Activated CD8-positive, alpha-beta memory T cell treated with anti-CD3 and anti-CD28 coated beads, Interleukin-2, amount 50 U/mL, for 48 hours (primary cell): Measurements from ENCODE around the gene SPDYE17.
"Not testable (repeated sequence)": the region's sequence is repeated elsewhere in the genome, so short reads cannot be mapped to it uniquely, and the experiment has no call there.

Experiments used
- DNase-seq: peaks from one replicate; pipeline ENCODE4 v3.0.0-alpha.2; 2020

SPDYE17 gene

GRCh38 chr7:76997381-76998284, 34.5 kb downstream of the SPDYE17 start:
- DNase-seq = no peak

DNA sequence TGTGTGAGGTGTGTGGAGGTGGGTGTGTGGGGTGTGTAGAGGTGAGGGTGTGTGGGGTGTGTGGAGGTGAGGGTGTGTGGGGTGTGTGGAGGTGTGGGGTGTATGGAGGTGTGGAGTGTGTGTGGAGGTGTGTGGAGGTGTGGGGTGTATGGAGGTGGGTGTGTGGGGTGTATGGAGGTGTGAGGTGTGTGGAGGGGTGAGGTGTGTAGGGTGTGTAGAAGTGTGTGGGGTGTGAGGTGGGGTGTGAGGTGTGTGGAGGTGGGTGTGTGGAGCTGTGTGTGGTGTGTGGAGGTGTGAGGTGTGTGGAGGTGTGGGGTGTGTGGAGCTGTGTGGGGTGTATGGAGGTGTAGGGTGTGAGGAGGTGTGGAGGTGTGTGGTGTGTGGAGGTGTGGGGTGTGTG, 35.2 kb downstream of the SPDYE17 start:
- not testable (repeated sequence) for DNase-seq

DNA sequence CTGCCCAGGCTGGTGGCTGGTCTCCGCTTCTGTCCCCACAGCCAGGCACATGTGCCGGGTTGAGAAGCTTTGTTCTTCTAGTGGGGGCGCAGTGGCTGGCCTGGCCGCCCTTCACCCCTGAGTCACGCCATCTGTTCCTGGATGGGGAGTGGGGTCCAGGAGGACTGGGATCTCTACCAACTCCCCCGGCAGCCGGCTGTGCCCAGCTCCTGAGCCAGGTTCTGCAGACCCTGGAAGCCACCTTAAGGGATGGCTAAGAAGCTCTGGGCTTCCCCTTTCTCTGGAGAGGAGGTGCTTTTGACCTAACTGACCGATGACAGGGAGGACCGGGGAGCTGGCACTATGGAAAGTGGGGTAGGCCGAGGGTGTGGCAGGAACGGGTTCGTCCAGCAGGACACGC, 37.9 kb downstream of the SPDYE17 start:
- not testable (repeated sequence) for DNase-seq

- not testable (repeated sequence) for DNase-seq
Observed at GRCh38 chr7:76993831-76994230, 38.3 kb downstream of the SPDYE17 start.

- not testable (repeated sequence) for DNase-seq
Observed at GRCh38 chr7:76992871-76993270, 39.3 kb downstream of the SPDYE17 start.

DNA sequence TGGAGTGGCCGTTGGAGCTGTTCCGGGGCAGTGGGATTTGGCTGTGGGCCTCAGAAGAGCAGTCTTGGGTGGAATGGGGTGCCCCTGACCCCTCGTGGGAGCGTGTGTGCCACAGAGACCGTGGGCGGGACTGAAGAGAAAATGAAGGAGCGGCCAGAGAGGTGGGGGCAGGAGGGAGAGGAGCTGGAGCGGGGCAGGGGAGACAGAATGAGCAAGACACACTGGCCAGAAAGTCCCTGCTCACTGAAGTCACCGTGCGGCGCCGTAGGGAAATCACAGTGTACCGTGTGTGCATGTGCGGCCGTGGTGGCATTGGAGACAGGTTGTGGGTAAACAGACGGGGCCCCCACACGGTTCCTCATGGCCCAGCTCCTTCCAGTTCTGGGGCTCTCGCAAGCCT, 40.0 kb downstream of the SPDYE17 start:
- DNase-seq = not testable (repeated sequence)

- not testable (repeated sequence) for DNase-seq
Observed at GRCh38 chr7:76990202-76990601, 42.0 kb downstream of the SPDYE17 start.

GRCh38 chr7:76985924-76986717, 46.0 kb downstream of the SPDYE17 start:
- DNase-seq = not testable (repeated sequence)

- not testable (repeated sequence) for DNase-seq
Observed at GRCh38 chr7:76984784-76985136, 47.4 kb downstream of the SPDYE17 start.

DNA sequence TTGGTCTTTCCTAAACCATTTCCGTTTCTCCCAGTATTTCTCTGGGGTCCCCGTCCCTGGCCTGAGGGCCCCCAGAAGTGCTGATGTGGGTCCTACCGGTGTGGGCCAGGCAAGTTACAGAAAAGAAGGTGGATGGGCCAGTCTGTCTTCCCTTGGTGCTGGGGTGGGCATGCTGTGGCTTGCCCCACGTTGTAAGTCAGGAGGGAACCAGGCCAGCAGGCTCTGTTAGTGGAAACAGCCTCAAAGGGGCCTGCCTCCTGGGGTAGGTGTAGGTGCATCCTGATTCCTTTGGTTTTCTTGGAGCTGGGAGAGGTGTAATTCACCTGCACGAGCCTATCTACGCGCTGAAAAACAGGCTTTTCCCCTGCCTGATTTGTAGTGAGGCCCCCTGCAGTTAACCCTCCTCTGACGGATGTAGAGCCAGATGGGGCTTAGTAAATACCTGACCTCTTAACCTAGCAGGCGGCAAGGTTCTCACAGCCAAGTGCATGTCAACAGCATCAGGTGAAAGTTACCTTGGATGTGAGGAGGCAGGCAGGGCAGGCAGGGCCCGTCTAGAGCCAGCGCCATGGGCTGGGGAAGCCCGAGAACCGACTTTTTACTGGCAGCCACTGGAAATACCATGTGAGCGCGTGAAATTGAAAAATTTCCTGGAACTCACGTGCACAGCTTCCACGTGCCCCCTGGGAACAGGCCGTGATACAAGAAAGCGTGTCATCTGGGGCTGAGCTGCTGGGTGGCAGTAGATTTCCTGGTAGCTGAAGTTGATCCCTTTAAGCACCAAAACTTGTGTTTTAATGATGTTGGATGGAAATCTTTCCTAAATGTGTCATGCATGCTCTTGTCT, 48.0 kb downstream of the SPDYE17 start:
- not testable (repeated sequence) for DNase-seq

DNA sequence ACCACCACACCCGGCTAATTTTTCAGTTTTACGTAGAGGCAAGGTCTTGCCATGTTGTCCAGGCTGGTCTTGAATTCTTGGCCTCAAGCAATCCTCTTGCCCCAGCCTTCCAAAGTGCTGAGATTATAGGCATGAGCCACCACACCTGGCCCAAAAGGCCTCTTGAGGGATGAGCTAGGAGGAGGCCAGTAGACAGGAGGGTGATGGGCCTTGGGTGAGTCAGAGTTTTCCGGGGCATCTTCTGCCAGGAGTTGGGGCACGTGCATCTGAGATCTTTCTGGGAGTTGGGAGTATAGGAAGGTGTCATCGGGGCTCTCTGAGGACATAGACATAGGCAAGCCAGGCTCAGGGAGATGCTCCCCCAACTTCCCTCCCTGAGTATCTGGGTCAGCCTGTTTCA, 48.8 kb downstream of the SPDYE17 start:
- not testable (repeated sequence) for DNase-seq

DNA sequence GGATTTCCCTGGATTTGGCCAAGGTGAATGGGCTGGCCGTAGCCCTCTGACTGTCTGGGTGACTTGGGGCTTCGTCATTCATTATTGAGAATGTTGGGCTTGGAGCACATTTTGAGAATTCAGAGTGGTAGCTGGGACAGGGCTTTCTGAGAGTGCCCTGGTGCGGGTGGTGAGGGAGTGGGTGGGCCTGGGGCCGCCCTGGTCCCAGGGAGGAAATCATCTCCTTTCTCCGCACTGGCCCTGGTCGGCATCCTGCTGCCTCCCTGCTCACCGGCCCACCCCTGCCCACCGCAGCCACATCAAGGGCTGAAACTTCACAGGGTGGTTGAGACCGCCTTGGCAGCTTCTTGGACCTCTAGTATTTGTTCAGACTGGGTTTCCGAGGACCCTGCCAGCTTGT, 49.7 kb downstream of the SPDYE17 start:
- not testable (repeated sequence) for DNase-seq

DNA sequence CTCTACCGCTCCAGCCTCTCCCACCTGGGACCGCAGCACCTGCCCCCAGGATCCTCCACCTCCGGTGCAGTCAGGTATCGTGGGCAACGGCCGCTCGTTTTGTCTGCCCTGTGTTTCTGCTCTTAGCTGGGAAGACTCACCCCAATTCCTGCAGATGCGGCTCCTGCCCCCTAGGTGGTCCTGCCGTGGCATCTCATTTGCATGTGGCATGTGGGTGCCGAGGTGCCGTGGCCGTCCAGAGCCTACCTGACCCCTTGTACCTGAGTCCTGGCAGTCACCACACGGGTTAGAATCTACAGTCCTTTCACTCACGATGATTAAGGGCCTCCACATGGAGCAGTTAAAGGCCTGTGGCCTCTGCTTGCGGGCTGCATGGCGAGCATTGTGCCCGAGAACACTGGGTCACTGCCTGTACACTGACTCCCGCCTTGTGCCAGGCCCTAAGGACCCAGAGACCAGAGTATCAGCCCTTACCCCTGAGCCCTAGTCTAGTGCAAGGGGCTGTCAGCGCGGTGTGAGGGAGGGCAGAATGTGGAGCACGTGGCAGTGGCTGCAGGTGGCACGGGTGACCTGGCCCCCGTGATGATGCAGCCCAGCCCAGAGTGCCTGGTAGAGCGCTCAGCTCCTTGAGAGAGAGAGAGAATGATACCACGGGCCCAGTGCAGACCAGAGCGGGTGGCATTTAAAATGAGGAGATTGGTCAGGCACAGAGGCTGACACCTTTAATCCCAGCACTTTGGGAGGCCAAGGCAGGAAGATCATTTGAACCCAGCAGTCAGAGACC, 50.8 kb downstream of the SPDYE17 start:
- DNase-seq = not testable (repeated sequence)

DNA sequence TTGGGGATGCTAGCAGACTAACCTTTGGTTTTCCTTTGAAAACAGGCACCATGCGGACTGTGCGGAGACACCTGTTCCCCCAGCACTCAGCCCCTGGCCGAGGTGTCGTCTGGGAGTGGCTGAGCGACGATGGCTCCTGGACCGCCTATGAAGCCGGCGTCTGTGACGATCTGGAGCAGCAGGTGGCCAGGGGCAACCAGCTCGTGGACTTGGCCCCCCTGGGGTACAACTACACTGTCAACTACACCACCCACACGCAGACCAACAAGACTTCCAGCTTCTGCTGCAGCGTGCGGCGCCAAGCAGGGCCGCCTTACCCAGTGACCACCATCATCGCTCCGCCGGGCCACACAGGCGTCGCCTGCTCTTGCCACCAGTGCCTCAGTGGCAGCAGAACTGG, 51.6 kb downstream of the SPDYE17 start:
- DNase-seq = not testable (repeated sequence)

DNA sequence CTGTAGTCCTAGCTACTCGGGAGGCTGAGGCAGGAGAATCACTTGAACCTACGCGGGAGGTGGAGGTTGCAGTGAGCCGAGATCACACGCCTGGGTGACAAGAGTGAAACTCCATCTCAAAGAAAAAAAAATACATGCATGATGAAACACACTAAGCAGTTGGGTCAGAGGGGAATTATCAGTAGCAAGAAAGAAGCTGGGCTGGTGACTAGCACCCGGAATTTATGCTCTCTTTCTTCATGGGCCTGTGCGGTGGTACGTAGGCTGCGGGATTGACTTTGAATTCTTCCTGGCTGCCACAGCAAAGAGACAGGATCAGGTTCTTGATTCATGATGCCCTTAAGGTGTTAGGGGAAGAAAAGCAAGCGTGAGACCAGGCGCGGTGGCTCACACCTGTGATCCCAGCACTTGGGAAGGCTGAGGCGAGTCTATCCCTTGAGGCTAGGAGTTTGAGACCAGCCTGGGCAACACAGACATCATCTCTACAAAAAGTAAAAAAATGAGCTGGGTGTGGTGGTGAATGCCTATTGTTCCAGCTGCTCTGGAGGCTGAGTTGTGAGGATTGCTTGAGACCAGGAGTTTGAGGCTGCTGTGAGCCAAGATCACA, 54.3 kb downstream of the SPDYE17 start:
- not testable (repeated sequence) for DNase-seq

DNA sequence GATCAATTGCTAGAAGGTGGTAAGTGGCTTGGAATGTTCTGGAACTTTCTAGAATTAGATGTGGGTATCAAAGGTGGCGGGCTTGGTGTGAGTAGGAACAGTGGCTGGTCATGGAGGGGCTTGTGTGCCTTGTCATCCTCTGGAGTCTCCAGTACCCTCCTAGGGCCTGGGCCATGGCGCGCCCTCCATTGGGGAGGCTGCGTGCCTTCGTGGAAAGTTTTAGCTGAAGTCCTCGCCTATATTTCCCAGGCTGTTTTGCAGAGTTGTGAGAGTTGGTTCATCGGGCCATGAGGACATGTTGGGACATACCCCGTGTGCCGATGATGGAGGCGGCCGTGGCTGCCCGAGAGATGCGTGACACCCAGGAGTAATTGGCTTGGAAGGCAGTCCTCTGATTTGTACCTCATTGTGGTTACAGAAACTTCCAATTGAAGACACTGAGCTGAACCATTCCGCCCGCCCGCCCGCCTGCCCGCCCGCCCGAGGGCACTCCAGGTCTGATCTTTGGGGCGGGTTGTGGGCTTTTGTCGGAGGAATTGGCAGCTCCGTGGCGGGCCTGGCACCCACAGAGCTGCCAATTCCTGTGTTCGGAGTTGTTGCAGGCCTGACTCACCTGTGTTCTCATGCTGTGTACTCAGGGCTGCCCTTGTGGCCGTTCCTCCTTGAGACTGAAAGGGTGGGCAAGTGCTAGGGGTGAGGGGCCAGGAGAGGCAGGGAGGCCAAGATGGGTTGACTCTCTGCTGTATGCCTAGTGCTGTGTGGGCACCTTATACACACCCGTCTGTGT, 57.2 kb downstream of the SPDYE17 start:
- not testable (repeated sequence) for DNase-seq

- DNase-seq = not testable (repeated sequence)
Observed at GRCh38 chr7:76974336-76974735, 57.8 kb downstream of the SPDYE17 start.

DNA sequence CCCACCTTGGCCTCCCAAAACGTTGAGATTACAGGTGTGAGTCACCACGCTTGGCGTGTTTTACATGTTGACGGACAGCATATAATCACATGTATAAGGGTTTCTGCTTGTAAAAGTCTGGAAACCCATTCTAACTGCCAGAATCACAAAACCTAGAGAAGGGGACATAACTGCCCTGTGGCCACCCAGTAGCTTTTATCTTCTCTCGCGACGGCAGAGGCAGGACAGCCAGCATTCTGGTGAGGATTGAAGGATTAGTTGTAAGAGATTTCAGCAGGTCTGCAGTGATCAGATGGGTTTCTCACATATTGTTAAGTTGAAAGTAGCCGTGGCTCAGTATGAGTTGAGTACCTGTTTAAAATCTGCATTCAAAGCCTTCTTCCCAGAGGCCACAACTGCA, 59.8 kb downstream of the SPDYE17 start:
- not testable (repeated sequence) for DNase-seq
